Upper lobe of right lung (tissue), 1 donor: ENCODE measurements around the gene SHFL. TPM values are rescaled to one million over a fixed set of nuclear protein-coding genes. Genes with fewer than 3 reads are reported as not detected.

Experiments used
- ATAC-seq: fragments of 200-7000 bp; cut with Tn5 transposase; one replicate; pipeline ENCODE4 v1.9.1; 2020; ENCODE audit warnings: mild to moderate bottlenecking, moderate library complexity
- DNase-seq: peaks from one replicate; pipeline ENCODE4 v3.0.0-alpha.2; 2020
- H3K27ac ChIP-seq: fragments of 200-600 bp; one replicate; pipeline ENCODE4 v1.8.0; 2022
- H3K27me3 ChIP-seq: fragments of 200-600 bp; one replicate; pipeline ENCODE4 v1.8.0; 2022; ENCODE audit warnings: mild to moderate bottlenecking
- H3K36me3 ChIP-seq: fragments of 200-600 bp; one replicate; pipeline ENCODE4 v1.8.0; 2022
- H3K4me1 ChIP-seq: fragments of 200-600 bp; one replicate; pipeline ENCODE4 v1.8.0; 2022
- H3K4me3 ChIP-seq: fragments of 200-600 bp; one replicate; pipeline ENCODE4 v1.8.0; 2022; ENCODE audit warnings: mild to moderate bottlenecking
- H3K9me3 ChIP-seq: fragments of 200-600 bp; one replicate; pipeline ENCODE4 v1.8.0; 2022
- CTCF ChIP-seq: fragments of 200-600 bp; IDR thresholded peaks from one replicate; pipeline ENCODE4 v1.8.0; 2022; ENCODE audit warnings: antibody characterized with exemption
- intact Hi-C: fragments of 100-400 bp; cut with DNase I; formaldehyde crosslinking; loops from one replicate; pipeline ENCODE4 v1.11.0; 2022
- total RNA-seq: library from RNA; stranded (reverse); fragmentation: NEBNext Ultra II Directional; extraction: Animal tissue kit (Norgen Biotek cat#: 25700); gene quantifications from one replicate; pipeline ENCODE4 v1.2.1, GENCODE V29; 2021
- donor health status: DM: no; HTN: yes; CAD: no; lungs with severe emphysema.

The SHFL gene
- total RNA-seq, 1 donor from 2014 or later, result 52.0 TPM

GRCh38 chr19:10118960-10119359 is 32.8 kb downstream of the SHFL start:
- H3K4me1 ChIP-seq, result no peaks in the 10 kb centered on the region
- no peaks in the 10 kb centered on the region for H3K9me3 ChIP-seq
- no peak for TF ChIP-seq CTCF
- H3K36me3 ChIP-seq, result peaks cover 46% of the 10 kb centered on the region
- ATAC-seq (no peak), DNase-seq (no peak)
- H3K4me3 ChIP-seq, result peak overlapping the region; percentile 91
- peak overlapping the region; percentile 88 for H3K27ac ChIP-seq
- no peaks in the 10 kb centered on the region for H3K27me3 ChIP-seq
- intact Hi-C loops, result no loop called here

- TF ChIP-seq CTCF, result no peak
- DNase-seq (no peak), ATAC-seq (no peak)
- Histone ChIP-seq H3K36me3 (peaks cover 30% of the 10 kb centered on the region), H3K4me1 (no peaks in the 10 kb centered on the region), H3K9me3 (no peaks in the 10 kb centered on the region), H3K27ac (no peak overlapping the region), H3K27me3 (no peaks in the 10 kb centered on the region), H3K4me3 (no peak overlapping the region)
- intact Hi-C loops, result no loop called here
Observed at GRCh38 chr19:10120538-10121189, 34.5 kb downstream of the SHFL start.

- H3K27ac ChIP-seq, result peak overlapping the region; percentile 30
- no peaks in the 10 kb centered on the region for H3K4me1 ChIP-seq
- peaks cover 21% of the 10 kb centered on the region for H3K36me3 ChIP-seq
- intact Hi-C loops, result no loop called here
- no peaks in the 10 kb centered on the region for H3K9me3 ChIP-seq
- H3K4me3 ChIP-seq, result no peak overlapping the region
- H3K27me3 ChIP-seq, result no peaks in the 10 kb centered on the region
- no peak for TF ChIP-seq CTCF
- ATAC-seq, result no peak
- DNase-seq, result no peak
Observed at GRCh38 chr19:10122045-10122444, 35.9 kb downstream of the SHFL start.

- TF ChIP-seq CTCF, result no peak
- DNase-seq, result no peak
- ATAC-seq, result no peak
- Histone ChIP-seq H3K4me1 (no peaks in the 10 kb centered on the region), H3K9me3 (no peaks in the 10 kb centered on the region), H3K36me3 (peaks cover 18% of the 10 kb centered on the region), H3K27me3 (no peaks in the 10 kb centered on the region), H3K27ac (no peak overlapping the region), H3K4me3 (no peak overlapping the region)
- intact Hi-C loops, result no loop called here
Observed at GRCh38 chr19:10124429-10124828, 38.3 kb downstream of the SHFL start.

- no peak for TF ChIP-seq CTCF
- intact Hi-C loops, result no loop called here
- H3K4me1 ChIP-seq, result no peaks in the 10 kb centered on the region
- peaks cover 30% of the 10 kb centered on the region for H3K36me3 ChIP-seq
- peak; percentile 85 for ATAC-seq
- H3K27me3 ChIP-seq, result no peaks in the 10 kb centered on the region
- H3K9me3 ChIP-seq, result no peaks in the 10 kb centered on the region
- H3K27ac ChIP-seq, result peak overlapping the region; percentile 65
- H3K4me3 ChIP-seq, result no peak overlapping the region
- DNase-seq, result no peak
Observed at GRCh38 chr19:10126213-10126639, 40.1 kb downstream of the SHFL start.

- Histone ChIP-seq H3K27me3 (no peaks in the 10 kb centered on the region), H3K9me3 (no peaks in the 10 kb centered on the region), H3K4me1 (no peaks in the 10 kb centered on the region), H3K36me3 (peaks cover 82% of the 10 kb centered on the region), H3K27ac (no peak overlapping the region), H3K4me3 (no peak overlapping the region)
- DNase-seq, result no peak
- ATAC-seq, result no peak
- intact Hi-C loops, result no loop called here
- no peak for TF ChIP-seq CTCF
Observed at GRCh38 chr19:10132905-10133304, 46.8 kb downstream of the SHFL start.
